MCF 10A (cell line): Measurements from ENCODE around the gene OR5V1. TPM values are rescaled to one million over a fixed set of nuclear protein-coding genes. Genes with fewer than 3 reads are reported as not detected.
"Not testable (repeated sequence)": the region's sequence is repeated elsewhere in the genome, so short reads cannot be mapped to it uniquely, and the experiment has no call there.

Source experiments
- BruUV-seq: library from RNA; stranded (reverse); fragments of 400-500 nt; replicated peaks from 2 replicates; lab custom pipeline; 2021; lab: Mats Ljungman, UMichigan
- CTCF ChIA-PET: fragments of 300-600 bp; sonication (Branson Sonifier 250); formaldehyde crosslinking; extraction: SDS; loops from one replicate; lab custom pipeline; 2021; ENCODE audit warnings: antibody characterized with exemption, inconsistent platforms; lab: Yijun Ruan, JAX
- POLR2A ChIA-PET: fragments of 300-600, 350-650 bp; sonication (Branson Sonifier 250); formaldehyde crosslinking; extraction: SDS; loops from one replicate; lab custom pipeline; 2020; ENCODE audit warnings: antibody characterized with exemption, inconsistent platforms; lab: Yijun Ruan, JAX
- DNase-seq: peaks from one replicate; pipeline ENCODE4 v3.0.0-alpha.2; 2018; ENCODE audit not compliant: unreplicated experiment
- H3K27ac Mint-ChIP-seq: one replicate; pipeline ENCODE4 v1.8.0; 2022; ENCODE audit warnings: mild to moderate bottlenecking, low read depth, mixed read lengths; ENCODE audit not compliant: unreplicated experiment
- H3K27me3 Mint-ChIP-seq: one replicate; pipeline ENCODE4 v1.8.0; 2022; ENCODE audit warnings: mixed read lengths; ENCODE audit not compliant: insufficient read depth, unreplicated experiment
- H3K36me3 Mint-ChIP-seq: one replicate; pipeline ENCODE4 v1.8.0; 2022; ENCODE audit warnings: mild to moderate bottlenecking, moderate library complexity, mixed read lengths; ENCODE audit not compliant: insufficient read depth, unreplicated experiment
- H3K4me1 Mint-ChIP-seq: one replicate; pipeline ENCODE4 v1.8.0; 2022; ENCODE audit warnings: mixed read lengths; ENCODE audit not compliant: insufficient read depth, unreplicated experiment
- H3K4me3 Mint-ChIP-seq: one replicate; pipeline ENCODE4 v1.8.0; 2022; ENCODE audit warnings: mild to moderate bottlenecking, moderate library complexity, mixed read lengths; ENCODE audit not compliant: unreplicated experiment
- H3K9me3 Mint-ChIP-seq: one replicate; pipeline ENCODE4 v1.8.0; 2022; ENCODE audit warnings: mixed read lengths; ENCODE audit not compliant: unreplicated experiment
- CTCF ChIP-seq: fragments of 200-600 bp; IDR thresholded peaks from one replicate; pipeline ENCODE4 v1.8.0; 2022; ENCODE audit warnings: antibody characterized with exemption, mild to moderate bottlenecking; ENCODE audit not compliant: unreplicated experiment
- intact Hi-C: fragments of 100-400 bp; cut with micrococcal nuclease; formaldehyde crosslinking; loops from 2 replicates; pipeline ENCODE4 v1.14.1; 2022
- total RNA-seq: library from RNA; stranded (reverse); gene quantifications from 2 replicates; pipeline ENCODE4 v1.2.3, GENCODE V29; 2022

The OR5V1 gene
- total RNA-seq, 1 experiment from 2014 or later, result not detected

- Mint-ChIP-seq H3K27ac (no peak overlapping the region), H3K9me3 (no peaks in the 10 kb centered on the region), H3K4me1 (no peaks in the 10 kb centered on the region), H3K27me3 (peaks cover 82% of the 10 kb centered on the region), H3K4me3 (no peak overlapping the region), H3K36me3 (no peaks in the 10 kb centered on the region)
- CTCF ChIA-PET, result no interaction called here
- no peak for TF ChIP-seq CTCF
- BruUV-seq, result no TSS peak
- POLR2A ChIA-PET, result no interaction called here
- intact Hi-C loops, result no loop called here
- DNase-seq, result no peak
Measured at GRCh38 chr6:29355603-29356002, 13.1 kb downstream of the OR5V1 start.

GRCh38 chr6:29354980-29355379 lies 13.7 kb downstream of the OR5V1 start:
- H3K27me3 Mint-ChIP-seq, result peaks cover 76% of the 10 kb centered on the region
- no TSS peak for BruUV-seq
- TF ChIP-seq CTCF, result no peak
- H3K4me3 Mint-ChIP-seq, result no peak overlapping the region
- no peaks in the 10 kb centered on the region for H3K9me3 Mint-ChIP-seq
- no peak overlapping the region for H3K27ac Mint-ChIP-seq
- ChIA-PET CTCF (no interaction called here), POLR2A (no interaction called here)
- H3K4me1 Mint-ChIP-seq, result no peaks in the 10 kb centered on the region
- no peaks in the 10 kb centered on the region for H3K36me3 Mint-ChIP-seq
- no peak for DNase-seq
- intact Hi-C loops, result no loop called here

- H3K36me3 Mint-ChIP-seq, H3K9me3 Mint-ChIP-seq, intact Hi-C loops, BruUV-seq, DNase-seq, H3K27ac Mint-ChIP-seq, POLR2A ChIA-PET, H3K4me1 Mint-ChIP-seq, H3K4me3 Mint-ChIP-seq, CTCF ChIA-PET: not testable (repeated sequence)
- H3K27me3 Mint-ChIP-seq, result peaks cover 61% of the 10 kb centered on the region
Measured at GRCh38 chr6:29349348-29349747, 19.3 kb downstream of the OR5V1 start.

- intact Hi-C loops, result no loop called here
- no peak for TF ChIP-seq CTCF
- no peak for DNase-seq
- Mint-ChIP-seq H3K9me3 (no peaks in the 10 kb centered on the region), H3K4me1 (no peaks in the 10 kb centered on the region), H3K4me3 (no peak overlapping the region), H3K36me3 (no peaks in the 10 kb centered on the region), H3K27ac (no peak overlapping the region), H3K27me3 (peaks cover 24% of the 10 kb centered on the region)
- ChIA-PET POLR2A (no interaction called here), CTCF (no interaction called here)
- BruUV-seq, result no TSS peak
Measured at GRCh38 chr6:29345380-29345779, 23.3 kb downstream of the OR5V1 start.

- ChIA-PET CTCF (interaction anchor here (0.7 kb wide), 1 partner anchor 1753 kb away, joined by 4 read pairs; no protein-coding TSS in a partner anchor), POLR2A (no interaction called here)
- H3K27ac Mint-ChIP-seq, result no peak overlapping the region
Measured at GRCh38 chr6:29336269-29336668, 32.4 kb downstream of the OR5V1 start.

More at GRCh38 chr6:29336269-29336668, 32.4 kb downstream of the OR5V1 start:
- H3K4me3 Mint-ChIP-seq, result no peak overlapping the region
- H3K27me3 Mint-ChIP-seq, result peaks cover 49% of the 10 kb centered on the region
- no peak for DNase-seq
- no peak for TF ChIP-seq CTCF
- H3K4me1 Mint-ChIP-seq, result no peaks in the 10 kb centered on the region
- intact Hi-C loops, result no loop called here
- BruUV-seq, result no TSS peak
- H3K9me3 Mint-ChIP-seq, result no peaks in the 10 kb centered on the region
- H3K36me3 Mint-ChIP-seq, result no peaks in the 10 kb centered on the region
